ENCODE measurements around the gene WDR27.

The WDR27 gene

GRCh38 chr6:169626169-169626568 is 75.7 kb downstream of the WDR27 start:
- TF ChIP-seq EP300 (IDR thresholded peaks at IDR 0.05; ENCODE audit: borderline replicate concordance) (no peak), CEBPB (IDR thresholded peaks at IDR 0.05) (no peak)

DNA sequence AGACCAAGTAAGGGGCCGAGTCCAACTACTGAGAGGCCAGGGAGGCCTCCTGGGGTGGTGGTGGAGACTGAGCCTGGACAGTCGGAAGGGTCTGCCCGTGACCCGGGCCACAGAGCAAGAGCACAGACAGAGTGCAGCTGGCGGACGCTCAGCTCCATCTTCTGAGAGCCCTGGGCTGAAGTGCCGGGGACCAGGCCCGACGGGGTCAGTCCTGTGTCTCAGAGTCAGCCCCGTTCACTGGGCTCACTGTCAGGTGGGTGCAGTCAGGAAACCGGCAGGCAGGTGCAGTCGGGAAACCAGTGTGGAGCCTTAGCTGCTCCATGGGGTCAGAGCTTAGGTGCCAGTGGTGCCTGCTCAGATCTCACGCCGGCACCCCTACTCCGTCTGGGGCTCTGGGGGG is 76.5 kb downstream of the WDR27 start:
- TF ChIP-seq EGR1 (IDR thresholded peaks at IDR 0.05) (no peak), NFIC (IDR thresholded peaks at IDR 0.05) (no peak), TEAD4 (IDR thresholded peaks at IDR 0.05) (no peak), TCF12 (IDR thresholded peaks at IDR 0.05; ENCODE audit: low read depth) (no peak), FOXM1 (IDR thresholded peaks at IDR 0.05; ENCODE audit: borderline replicate concordance, low read depth) (no peak), CREB1 (IDR thresholded peaks at IDR 0.05; ENCODE audit: low read depth) (no peak), RAD21 (IDR thresholded peaks at IDR 0.05; ENCODE audit: low read depth) (no peak), YY1 (IDR thresholded peaks at IDR 0.05; ENCODE audit: low read depth) (no peak)

DNA sequence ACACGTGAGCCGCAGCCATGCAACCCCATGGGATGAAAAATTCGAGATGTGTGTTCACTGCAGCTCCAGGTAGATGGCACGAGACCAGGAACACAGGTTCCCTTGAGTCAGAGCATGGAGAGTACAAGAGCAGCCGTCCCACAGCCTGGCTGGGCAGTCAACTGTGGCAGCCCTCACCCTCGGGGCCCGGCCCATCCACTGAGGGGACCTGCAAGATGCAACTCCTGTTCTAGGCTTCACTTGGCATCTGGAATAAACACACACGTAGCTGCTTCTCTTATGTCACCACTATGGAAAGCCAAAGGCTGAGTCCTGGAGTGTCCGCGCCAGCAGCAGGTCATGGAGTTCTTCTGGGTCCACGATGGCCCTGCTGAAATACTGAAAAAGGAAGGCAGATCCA is 77.0 kb downstream of the WDR27 start:
- TF ChIP-seq FOXM1 (IDR thresholded peaks at IDR 0.05; ENCODE audit: borderline replicate concordance, low read depth) = no peak

GRCh38 chr6:169623975-169624374 is 77.9 kb downstream of the WDR27 start:
- TF ChIP-seq TAF1 (IDR thresholded peaks at IDR 0.05; ENCODE audit: low read depth) (no peak), CEBPB (IDR thresholded peaks at IDR 0.05) (no peak), MAX (IDR thresholded peaks at IDR 0.05) (no peak)

DNA sequence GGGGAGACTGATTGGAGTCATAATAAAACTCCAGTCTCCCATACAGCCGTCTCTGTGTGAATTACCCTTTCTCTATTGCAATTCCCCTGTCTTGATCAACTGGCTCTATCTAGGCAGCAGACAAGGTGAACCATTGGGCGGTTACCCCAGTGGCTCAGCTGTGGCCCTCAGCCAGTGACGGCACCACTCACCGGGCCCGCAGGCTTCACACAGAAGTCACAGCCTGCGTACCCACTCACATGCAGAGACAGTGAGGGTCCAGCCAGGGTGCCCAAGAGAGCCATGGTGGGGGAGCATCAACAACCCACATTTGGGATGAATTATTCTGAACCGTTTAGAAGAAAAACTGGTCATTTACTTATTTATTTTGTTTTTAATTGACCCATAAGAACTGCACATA is 78.5 kb downstream of the WDR27 start:
- TF ChIP-seq FOXM1 (IDR thresholded peaks at IDR 0.05; ENCODE audit: borderline replicate concordance, low read depth) = no peak
- TF ChIP-seq EP300 (IDR thresholded peaks at IDR 0.05; ENCODE audit: borderline replicate concordance) = no peak
- no peak for TF ChIP-seq TCF12 (IDR thresholded peaks at IDR 0.05; ENCODE audit: low read depth)
- no peak for TF ChIP-seq CEBPB (IDR thresholded peaks at IDR 0.05)
- no peak for TF ChIP-seq RAD21 (IDR thresholded peaks at IDR 0.05; ENCODE audit: low read depth)
- no peak for TF ChIP-seq EGR1 (IDR thresholded peaks at IDR 0.05)

DNA sequence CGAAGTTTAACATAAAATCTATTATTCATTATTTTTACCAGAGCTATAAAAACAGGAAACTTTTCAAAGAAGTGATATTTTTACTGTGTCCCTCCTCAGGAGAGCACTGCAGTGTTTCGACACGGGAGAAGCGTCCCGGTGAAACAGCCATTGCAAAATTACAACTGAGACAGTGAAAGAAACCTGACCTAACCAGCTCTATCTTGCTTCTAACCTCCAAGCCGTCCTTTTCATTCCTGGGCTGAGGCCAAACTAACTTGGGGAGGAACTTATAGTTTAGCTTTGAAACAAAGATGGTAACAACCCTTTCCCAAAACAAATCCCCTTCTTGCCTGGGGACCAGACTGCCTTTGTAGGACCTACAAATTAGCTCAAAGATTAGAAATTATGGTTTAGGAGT is 79.2 kb downstream of the WDR27 start:
- TF ChIP-seq EGR1 (IDR thresholded peaks at IDR 0.05) (no peak), TEAD4 (IDR thresholded peaks at IDR 0.05) (no peak), NFIC (IDR thresholded peaks at IDR 0.05) (no peak), REST (IDR thresholded peaks at IDR 0.05; ENCODE audit: low read depth) (no peak), YY1 (IDR thresholded peaks at IDR 0.05; ENCODE audit: low read depth) (no peak), EP300 (IDR thresholded peaks at IDR 0.05; ENCODE audit: borderline replicate concordance) (no peak), TAF1 (IDR thresholded peaks at IDR 0.05; ENCODE audit: low read depth) (no peak)

- no peak for TF ChIP-seq TAF1 (IDR thresholded peaks at IDR 0.05; ENCODE audit: low read depth)
- no peak for TF ChIP-seq EP300 (IDR thresholded peaks at IDR 0.05; ENCODE audit: borderline replicate concordance)
- TF ChIP-seq EGR1 (IDR thresholded peaks at IDR 0.05) = no peak
- no peak for TF ChIP-seq TEAD4 (IDR thresholded peaks at IDR 0.05)
- TF ChIP-seq USF1 (IDR thresholded peaks at IDR 0.05) = no peak
- TF ChIP-seq ZBTB7A (IDR thresholded peaks at IDR 0.05; ENCODE audit: low read depth) = no peak
- no peak for TF ChIP-seq REST (IDR thresholded peaks at IDR 0.05; ENCODE audit: low read depth)
- TF ChIP-seq FOXM1 (IDR thresholded peaks at IDR 0.05; ENCODE audit: borderline replicate concordance, low read depth) = no peak
- TF ChIP-seq RAD21 (IDR thresholded peaks at IDR 0.05; ENCODE audit: low read depth) = no peak
- no peak for TF ChIP-seq TCF12 (IDR thresholded peaks at IDR 0.05; ENCODE audit: low read depth)
- no peak for TF ChIP-seq CREB1 (IDR thresholded peaks at IDR 0.05; ENCODE audit: low read depth)
- no peak for TF ChIP-seq NFIC (IDR thresholded peaks at IDR 0.05)
- no peak for TF ChIP-seq YY1 (IDR thresholded peaks at IDR 0.05; ENCODE audit: low read depth)
- TF ChIP-seq CEBPB (IDR thresholded peaks at IDR 0.05) = no peak
- no peak for TF ChIP-seq MAX (IDR thresholded peaks at IDR 0.05)
Observed at GRCh38 chr6:169621311-169621710, 80.5 kb downstream of the WDR27 start.
